GM13977 (cell line): ENCODE measurements around the gene NFIB.

ENCODE experiments used
- DNase-seq: peaks from one replicate; pipeline ENCODE4 v3.0.0; 2012; ENCODE audit warnings: low spot score
- CTCF ChIP-seq: IDR thresholded peaks from 2 replicates; pipeline ENCODE4 v1.5.1; 2012; ENCODE audit warnings: mild to moderate bottlenecking, control low read depth; ENCODE audit not compliant: insufficient read depth; ENCODE audit errors: extremely low read depth, missing control alignments
- in situ Hi-C: fragments of 300-500 bp; cut with MboI; formaldehyde crosslinking; loops from one replicate; pipeline ENCODE4 v1.12.0; 2022; ENCODE audit warnings: low sequenced_read_pairs, low pct_unique_long_range_greater_than_20kb, mixed read lengths, inconsistent platforms; ENCODE audit not compliant: unreplicated experiment

NFIB gene

GRCh38 chr9:14326264-14326826, 12.4 kb upstream of the NFIB start:
- in situ Hi-C loops: no loop called here
- no peak for TF ChIP-seq CTCF
- no peak for DNase-seq

DNA sequence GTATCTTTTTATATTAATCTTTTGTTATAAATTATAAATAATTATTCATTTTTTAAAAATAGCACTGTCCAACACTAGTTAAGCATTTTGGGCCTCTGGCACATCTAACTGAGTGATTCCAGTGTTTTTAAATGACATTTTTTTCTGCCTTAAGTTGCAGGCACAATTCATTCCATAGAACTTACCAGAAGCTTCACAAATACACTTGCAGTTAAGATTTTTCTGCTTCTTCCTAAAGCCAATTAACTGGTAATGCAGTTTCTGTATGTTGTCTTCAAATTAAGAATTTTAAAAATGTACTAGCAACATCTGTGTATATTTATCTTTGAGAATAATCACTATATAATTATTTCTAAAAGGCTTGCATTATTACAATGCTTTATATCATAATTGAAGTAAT, 11.2 kb upstream of the NFIB start:
- TF ChIP-seq CTCF: no peak
- in situ Hi-C loops: no loop called here
- DNase-seq: no peak

DNA sequence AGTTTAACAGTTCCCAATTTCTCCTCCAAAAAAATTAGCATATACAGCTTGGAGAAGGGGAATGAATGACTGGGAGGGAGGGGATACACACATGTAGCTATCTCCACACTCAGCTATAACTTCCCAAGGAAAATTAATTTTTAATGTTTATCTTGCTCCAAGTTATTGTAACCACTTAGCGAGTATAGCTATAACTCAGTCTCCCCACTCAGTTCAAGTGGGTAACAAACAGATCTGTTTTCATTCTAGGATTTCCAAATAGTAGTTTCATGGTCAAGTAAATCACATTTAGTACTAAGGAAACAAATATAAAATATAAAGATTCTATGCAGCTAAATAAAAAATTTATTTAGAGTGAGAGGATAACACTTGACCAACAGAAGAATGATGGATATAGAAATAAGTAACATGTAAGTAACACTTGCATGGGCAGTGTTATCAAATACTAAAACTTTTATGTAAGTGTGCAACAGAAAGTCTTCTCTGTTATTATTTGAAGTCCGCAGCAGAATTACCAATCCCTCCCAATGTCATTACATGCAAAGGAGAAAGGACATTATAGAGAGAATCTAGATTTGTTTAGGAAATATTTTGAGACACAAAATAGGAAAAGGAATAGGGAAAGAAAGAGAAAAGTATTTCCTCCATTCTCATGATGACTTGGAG, 10.2 kb upstream of the NFIB start:
- no peak for DNase-seq
- TF ChIP-seq CTCF: no peak
- in situ Hi-C loops: no loop called here

DNA sequence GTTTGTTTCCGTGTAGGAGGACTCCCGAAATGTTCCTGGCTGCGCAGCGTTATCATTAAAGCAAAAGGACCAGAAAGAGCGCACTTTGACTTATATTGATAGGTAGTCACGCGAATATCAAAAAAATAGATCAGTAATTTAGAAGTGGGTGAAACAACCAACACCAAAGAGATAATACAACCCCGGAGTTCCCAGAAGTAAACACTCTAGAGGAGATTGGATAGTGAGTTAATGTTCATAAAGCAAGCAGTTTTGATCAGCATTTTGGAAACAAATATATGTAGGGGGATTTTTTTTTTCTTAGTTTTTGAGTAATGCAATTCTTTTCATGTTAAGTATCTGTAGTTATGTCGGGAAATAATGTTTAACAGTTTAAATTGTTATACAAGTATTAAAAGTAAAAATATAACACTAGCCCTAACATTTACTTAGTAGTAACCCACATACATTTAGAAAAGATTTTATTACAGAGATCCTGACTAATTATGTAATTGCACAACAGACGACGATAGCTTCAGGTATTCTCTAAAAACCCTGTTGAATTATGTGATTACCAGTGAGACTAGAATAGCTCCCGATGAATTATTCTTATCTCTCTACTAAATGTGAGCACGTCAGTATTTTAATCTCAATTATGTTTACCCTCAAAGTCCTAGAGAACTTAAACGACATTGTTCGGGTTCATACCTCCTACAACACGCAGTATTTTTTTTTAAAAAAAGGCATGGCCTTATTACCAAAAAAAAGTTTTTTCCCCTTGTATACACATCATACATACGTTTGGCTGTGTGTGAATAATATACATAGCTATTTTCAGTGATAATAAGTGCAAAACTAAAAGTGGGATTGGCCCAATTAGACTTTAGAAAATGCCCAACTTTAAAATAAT, 9.4 kb upstream of the NFIB start:
- in situ Hi-C loops: no loop called here
- DNase-seq: no peak
- no peak for TF ChIP-seq CTCF

GRCh38 chr9:14322211-14323082, 8.5 kb upstream of the NFIB start:
- TF ChIP-seq CTCF: no peak

DNA sequence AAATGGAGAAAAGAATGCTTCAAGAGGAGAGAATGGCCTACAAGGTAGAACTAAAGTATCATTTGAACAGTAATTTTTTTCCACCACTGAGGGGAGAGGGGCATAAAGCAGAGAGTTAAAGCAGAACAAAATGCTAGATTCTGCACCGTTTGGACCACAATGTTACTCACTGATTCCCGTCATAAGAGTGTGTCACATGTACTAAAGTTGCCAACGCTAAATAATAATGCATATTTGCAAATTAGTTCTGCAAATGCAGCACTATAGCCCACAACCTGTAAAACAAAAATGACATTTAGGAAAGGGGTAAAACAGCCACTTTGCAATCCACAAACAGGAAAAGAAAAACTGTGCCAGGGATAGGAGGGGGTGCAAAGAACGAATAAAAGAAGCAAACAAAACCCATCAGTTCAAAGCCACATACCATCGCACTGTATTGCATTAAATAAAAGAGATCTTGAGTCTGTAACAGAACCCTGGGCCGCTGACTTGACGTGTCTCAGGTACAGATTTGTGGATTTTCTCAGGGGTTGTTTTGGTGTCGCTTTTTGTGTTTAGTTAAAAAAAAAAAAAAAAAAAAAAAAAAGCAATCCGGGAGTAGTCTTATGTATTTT, 7.7 kb upstream of the NFIB start:
- no peak for TF ChIP-seq CTCF
- in situ Hi-C loops: no loop called here
- no peak for DNase-seq

More at GRCh38 chr9:14322211-14323082, 8.5 kb upstream of the NFIB start:
- peak; percentile 89 for DNase-seq
- in situ Hi-C loops: no loop called here
